ENCODE measurements around the gene ELOVL6.
A peak's percentile ranks its signal among the peaks of the same experiment; 100 is the strongest.
"Not testable (repeated sequence)": the region's sequence is repeated elsewhere in the genome, so short reads cannot be mapped to it uniquely, and the experiment has no call there.

The ELOVL6 gene

DNA sequence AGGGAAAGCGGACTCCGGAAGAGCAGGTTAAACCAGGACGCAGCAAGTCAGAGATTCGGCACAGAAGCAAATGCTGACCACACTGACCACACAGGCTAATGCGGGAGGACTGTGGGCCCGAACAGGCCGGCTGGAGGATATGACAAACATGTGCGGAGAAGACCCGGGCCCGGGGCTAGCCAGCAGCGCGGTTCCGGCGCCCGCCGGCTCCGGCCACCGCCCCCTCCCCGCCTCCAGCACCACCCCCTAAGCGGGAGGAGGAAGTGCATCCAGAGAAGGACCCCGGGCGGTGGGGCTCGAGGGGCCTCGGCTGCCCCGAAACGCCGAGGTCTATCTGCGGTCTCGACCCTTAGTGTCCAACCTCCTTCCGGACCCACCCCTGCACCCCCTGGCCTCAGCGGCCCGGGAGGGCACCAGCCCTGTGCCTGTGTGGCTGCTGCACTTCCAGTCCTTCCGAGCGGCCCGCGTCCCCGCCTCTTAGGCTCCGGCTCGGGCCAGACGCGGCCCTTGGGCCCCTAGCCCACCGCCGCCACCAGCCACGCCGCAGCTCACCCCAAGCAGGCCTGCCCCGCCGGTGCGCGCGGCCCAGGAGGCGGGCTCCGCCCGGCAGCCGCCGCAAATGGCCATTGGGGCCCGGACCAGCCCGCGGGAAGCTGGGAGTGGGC lies 2.1 kb downstream of the ELOVL6 start:
- peak; percentile 68 for DNase-seq

GRCh38 chr4:110195561-110196205 lies 2.7 kb downstream of the ELOVL6 start:
- peak; percentile 34 for DNase-seq

- DNase-seq: peak; percentile 92
These were observed 4.3 kb downstream of the ELOVL6 start for GRCh38 chr4:110193822-110194761.

DNA sequence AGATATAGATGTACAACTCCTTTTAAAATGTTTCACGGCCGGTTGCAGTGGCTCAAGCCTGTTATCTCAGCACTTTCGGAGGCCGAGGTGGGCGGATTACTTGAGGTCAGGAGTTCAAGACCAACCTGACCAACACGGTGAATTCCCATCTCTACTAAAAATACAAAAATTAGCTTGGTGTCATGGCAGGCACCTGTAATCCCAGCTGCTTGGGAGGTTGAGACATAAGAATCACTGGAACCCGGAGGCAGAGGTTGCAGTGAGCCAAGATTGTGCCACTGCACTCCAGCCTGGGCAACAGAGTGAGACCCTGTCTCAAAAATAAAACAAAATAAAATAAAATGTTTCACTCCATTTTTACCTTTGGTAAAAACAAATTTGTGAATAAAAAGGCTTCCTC lies 5.1 kb downstream of the ELOVL6 start:
- DNase-seq: not testable (repeated sequence)

- DNase-seq: no peak
These were observed 8.2 kb downstream of the ELOVL6 start for GRCh38 chr4:110190249-110190648.

DNA sequence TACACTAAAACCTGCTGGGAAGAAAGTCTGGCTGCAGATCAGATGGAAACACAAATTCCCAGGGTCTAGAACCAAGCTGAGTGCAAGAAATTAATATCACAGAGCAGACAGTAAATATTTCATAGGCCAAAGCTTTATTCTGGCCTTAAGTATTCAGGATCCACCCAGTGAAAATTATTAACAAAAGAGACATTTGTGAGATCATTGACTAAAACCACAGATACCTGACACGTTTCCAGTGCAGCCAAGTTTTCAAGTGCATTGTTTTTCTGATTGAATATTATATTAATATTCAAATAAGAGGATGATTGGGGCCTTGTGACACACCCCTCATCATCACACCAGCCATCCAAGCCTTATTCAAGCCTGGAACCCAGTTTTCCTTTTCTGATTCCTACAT lies 10.3 kb downstream of the ELOVL6 start:
- no peak for DNase-seq

DNA sequence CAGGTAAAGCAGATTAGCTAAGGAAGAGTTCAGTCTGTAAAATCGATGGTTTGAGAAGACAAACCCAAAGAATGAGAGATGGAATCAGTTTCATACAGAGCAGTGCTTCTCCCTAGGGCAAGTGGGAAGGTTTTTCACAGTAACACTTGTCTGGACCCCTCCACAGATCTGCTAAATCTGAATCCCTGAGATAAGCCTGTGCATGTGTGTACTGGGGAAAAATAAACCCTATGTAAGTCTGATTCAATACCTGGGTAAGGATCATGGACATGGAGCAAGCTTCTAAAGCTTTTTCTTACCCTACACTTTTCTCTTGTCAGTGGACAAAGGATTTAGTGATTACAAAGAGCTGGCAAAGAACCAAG lies 13.6 kb downstream of the ELOVL6 start:
- no peak for DNase-seq

GRCh38 chr4:110184140-110184790 lies 14.2 kb downstream of the ELOVL6 start:
- DNase-seq: no peak

GRCh38 chr4:110183643-110184042 lies 14.8 kb downstream of the ELOVL6 start:
- no peak for DNase-seq

GRCh38 chr4:110183058-110183457 lies 15.4 kb downstream of the ELOVL6 start:
- no peak for DNase-seq

DNA sequence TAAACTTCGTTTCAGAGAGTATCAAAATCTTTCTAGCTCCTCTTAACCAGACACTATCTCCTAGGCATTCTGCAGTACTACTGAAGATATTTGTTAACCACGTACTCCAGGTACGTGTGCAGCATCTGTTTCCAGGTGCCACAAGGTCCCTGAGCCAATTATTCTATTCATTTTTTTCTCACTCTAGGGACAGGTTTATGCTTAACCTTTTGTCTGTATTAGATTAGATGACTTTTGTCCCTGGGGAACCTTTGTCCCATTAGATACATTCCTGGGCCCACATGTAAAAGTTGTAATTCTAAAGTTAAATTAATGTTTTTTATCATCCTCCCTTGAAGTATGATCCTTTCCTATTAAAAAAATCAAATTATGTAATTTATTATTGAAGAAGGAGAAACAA lies 16.5 kb downstream of the ELOVL6 start:
- DNase-seq: no peak

- no peak for DNase-seq
These were observed 22.8 kb downstream of the ELOVL6 start for GRCh38 chr4:110175634-110176033.

GRCh38 chr4:110172972-110173371 lies 25.4 kb downstream of the ELOVL6 start:
- DNase-seq: no peak

DNA sequence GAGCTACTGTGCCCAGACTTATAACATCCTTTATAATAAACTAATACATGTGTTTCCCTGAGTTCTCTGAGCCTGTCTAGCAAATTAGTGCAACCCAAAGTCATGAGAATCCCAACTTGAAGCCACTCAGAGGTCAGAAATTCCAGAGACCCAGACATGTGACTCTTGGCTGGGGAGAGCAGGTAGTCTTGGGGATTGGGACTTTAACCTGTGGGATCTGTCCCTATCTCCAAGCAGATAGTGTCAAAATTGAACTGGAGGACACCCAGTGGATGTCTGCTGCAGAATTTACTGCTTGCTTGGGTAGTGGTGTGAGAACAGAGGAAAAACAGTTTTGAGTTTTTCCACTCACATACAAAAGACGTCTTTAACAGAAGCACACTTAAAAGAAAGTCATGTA lies 26.4 kb downstream of the ELOVL6 start:
- DNase-seq: no peak

DNA sequence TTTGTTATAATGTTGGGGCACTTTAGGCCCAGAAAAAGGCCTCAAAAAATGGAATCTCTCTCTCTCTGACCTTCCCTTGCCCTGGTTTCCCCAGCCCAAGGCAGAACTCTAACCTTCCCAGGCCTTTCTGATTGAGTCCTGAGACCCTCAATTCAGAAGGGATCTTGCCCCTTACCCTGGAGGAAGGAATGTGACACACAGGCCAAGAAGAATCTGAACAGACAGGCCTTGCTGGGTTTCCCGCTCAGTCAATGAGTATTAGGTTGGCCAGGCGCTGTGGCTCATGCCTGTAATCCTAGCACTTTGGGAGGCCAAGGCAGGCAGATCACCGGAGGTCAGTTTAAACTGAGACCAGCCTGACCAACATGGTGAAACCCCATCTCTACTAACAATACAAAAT lies 27.6 kb downstream of the ELOVL6 start:
- DNase-seq: no peak

- DNase-seq: peak; percentile 75
These were observed 32.8 kb downstream of the ELOVL6 start for GRCh38 chr4:110165382-110166286.

DNA sequence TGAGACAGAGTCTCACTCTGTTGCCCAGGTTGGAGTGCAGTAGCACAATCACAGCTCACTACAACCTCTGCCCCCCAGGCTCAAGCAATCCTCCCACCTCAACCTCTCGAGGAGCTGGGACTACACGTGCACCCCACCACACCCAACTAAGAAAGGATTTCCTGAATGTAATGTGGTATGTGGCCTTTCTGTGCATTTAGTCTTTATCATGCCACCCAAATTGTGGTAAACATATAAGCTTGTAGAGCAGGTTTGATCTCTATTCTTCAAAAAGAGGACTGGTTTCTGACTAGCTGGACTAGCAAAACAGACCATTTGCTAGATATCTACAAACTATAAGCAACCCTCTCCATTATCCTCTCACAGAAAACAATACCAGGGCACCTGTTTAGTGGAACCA lies 33.6 kb downstream of the ELOVL6 start:
- DNase-seq: no peak

DNA sequence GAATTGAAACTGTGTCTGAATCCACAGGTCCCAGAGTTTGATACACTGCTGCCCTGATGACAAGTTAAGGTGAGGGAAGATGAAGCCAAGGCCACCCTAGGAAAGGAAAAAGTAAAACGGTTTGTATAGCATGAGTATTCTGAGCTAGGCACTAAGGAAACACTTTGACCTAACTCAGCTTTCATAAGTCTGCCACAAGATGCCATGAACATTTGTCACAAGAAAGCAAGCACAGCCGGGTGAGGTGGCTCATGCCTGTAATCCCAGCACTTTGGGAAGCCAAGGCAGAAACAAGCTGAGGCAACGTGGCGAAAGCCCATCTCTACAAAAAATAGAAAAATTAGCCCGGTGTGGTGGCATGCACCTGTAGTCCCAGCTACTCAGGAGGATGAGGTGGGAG lies 34.2 kb downstream of the ELOVL6 start:
- DNase-seq: no peak

DNA sequence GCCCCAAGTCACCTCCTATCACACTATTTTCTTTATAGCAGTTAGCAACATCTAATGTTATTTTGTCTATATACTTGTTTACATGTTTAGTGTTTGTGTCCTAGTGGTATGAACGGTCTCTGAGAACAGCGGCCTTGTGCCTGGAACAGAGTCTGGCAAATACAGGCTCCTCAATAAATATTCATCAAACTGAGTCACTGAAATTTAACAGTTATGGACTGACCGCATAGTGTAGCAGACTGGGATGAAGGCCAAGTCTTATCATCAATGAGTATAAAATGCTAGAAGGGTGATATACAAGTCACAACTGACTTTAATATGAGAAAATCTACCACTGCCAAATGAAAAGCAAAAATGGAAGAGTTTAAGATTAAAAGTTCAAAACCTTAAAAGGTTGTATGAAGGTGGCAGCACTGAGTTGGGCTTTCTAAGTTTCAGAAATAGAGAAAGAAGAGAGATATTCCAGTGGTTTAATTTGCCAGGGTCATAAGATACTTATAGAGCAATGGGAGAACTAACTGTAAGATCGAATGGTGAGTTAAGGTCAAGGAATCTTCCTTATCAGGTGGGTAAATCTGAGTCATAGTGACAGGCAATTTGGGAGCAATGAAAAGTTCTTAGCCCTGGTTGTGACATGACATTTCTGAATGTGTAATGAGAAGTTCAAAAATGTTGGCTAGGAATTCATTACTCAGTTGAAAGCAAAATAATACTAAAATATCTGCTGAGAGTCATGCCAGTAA lies 34.9 kb downstream of the ELOVL6 start:
- DNase-seq: no peak

GRCh38 chr4:110160618-110161017 lies 37.8 kb downstream of the ELOVL6 start:
- DNase-seq: no peak

DNA sequence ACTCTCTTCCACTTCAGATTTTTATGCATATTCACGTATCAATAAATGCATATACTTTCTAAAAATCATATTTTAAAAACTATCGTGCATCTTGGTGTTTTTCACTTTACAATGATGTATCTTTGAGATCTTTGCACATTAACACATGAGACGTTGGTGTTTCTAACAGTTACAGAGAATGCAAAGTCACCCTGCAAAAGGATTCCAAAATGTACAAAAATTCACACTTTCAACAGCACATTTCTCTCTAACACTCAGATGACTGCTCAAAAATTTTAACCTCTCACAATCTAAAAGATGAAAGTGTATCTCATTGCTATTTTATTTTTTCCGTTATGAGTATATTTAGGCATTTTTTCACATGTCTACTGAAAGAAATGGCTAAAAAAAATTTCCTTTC lies 38.9 kb downstream of the ELOVL6 start:
- DNase-seq: no peak

Measured in activated CD4-positive, alpha-beta T cell treated with anti-CD3 and anti-CD28 coated beads, Interleukin-10, Interleukin-2, amounts not matched to agents 100 ng/mL and 50 ng/mL, durations not matched to agents 16 hours and 8 hours (primary cell).